ENCODE data around the gene NKAIN2.

DNA sequence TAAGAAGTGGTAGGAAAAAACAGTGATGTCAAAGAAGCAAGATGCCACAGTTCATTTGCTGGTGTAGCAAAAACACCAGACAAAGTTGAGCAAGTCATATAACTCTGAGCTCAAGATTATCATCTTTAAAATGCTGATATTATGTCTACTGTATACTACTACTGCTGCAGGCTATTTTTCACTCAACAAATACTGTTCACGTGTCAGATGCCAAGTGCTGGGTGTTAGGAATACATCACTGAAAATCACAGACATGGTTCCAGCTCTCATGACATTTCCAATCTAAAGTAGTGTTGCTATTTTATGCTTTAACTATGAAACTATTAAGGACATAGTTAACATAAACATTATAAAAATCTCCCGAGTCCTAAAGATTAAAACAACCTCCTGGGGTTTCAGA, 163.0 kb downstream of the NKAIN2 start:
- TF ChIP-seq POLR2A (IDR thresholded peaks at IDR 0.05) = no peak
- TF ChIP-seq, protein P1, sequence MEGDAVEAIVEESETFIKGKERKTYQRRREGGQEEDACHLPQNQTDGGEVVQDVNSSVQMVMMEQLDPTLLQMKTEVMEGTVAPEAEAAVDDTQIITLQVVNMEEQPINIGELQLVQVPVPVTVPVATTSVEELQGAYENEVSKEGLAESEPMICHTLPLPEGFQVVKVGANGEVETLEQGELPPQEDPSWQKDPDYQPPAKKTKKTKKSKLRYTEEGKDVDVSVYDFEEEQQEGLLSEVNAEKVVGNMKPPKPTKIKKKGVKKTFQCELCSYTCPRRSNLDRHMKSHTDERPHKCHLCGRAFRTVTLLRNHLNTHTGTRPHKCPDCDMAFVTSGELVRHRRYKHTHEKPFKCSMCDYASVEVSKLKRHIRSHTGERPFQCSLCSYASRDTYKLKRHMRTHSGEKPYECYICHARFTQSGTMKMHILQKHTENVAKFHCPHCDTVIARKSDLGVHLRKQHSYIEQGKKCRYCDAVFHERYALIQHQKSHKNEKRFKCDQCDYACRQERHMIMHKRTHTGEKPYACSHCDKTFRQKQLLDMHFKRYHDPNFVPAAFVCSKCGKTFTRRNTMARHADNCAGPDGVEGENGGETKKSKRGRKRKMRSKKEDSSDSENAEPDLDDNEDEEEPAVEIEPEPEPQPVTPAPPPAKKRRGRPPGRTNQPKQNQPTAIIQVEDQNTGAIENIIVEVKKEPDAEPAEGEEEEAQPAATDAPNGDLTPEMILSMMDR (IDR thresholded peaks at IDR 0.05) = no peak
- TF ChIP-seq POLR2AphosphoS5 (IDR thresholded peaks at IDR 0.05) = no peak

All from breast epithelium (tissue), 3 donors.